ENCODE measurements around the gene OR1J2.

- TF ChIP-seq SP1 (CRISPR knock-in tag; conservative IDR thresholded peaks at IDR 0.05) (no peak), CTCF (IDR thresholded peaks at IDR 0.05) (peak; percentile 25; the same call in 1 of the 2 replicates), IRF2 (CRISPR knock-in tag; IDR thresholded peaks at IDR 0.05; ENCODE audit: borderline replicate concordance, low read depth) (no peak), TEAD1 (CRISPR knock-in tag; IDR thresholded peaks at IDR 0.05) (no peak), ZNF281 (CRISPR knock-in tag; IDR thresholded peaks at IDR 0.05) (no peak)
Observed at GRCh38 chr9:122463828-122464632, 46.6 kb upstream of the OR1J2 start.

Data from WTC11 (cell line).